ENCODE results near the gene PCDHGA4. TPM values are rescaled to one million over a fixed set of nuclear protein-coding genes. Genes with fewer than 3 reads are reported as not detected.
A peak's percentile ranks its signal among the peaks of the same experiment; 100 is the strongest.

The PCDHGA4 gene
- total and polyA plus RNA-seq, 4 donors: 0.15 to 0.92 (median 0.22) TPM

- Histone ChIP-seq H3K27ac (ENCODE audit: low read depth in 1 of 2, low read length in 2 of 2) (no peak overlapping the region), H3K9ac (ENCODE audit: low read depth in 1 of 2, low read length in 2 of 2) (no peak overlapping the region)
- 81% methylated on average over 5 of the region's 5 CpGs for WGBS
These were observed 35.1 kb upstream of the PCDHGA4 start for GRCh38 chr5:141319699-141320098.

More at GRCh38 chr5:141319699-141320098, 35.1 kb upstream of the PCDHGA4 start:
- Histone ChIP-seq H3K27me3 (ENCODE audit: control insufficient read depth in 4 of 4, insufficient read depth in 4 of 4, low read length in 3 of 4) (no peaks in the 10 kb centered on the region), H3K4me3 (ENCODE audit: low read depth in 1 of 3, low read length in 3 of 3) (peak overlapping the region; percentile 66 to 97 (median 96)), H3K9me3 (ENCODE audit: control insufficient read depth in 4 of 4, low read length in 3 of 4) (peaks cover 32 to 60% (median 40%) of the 10 kb centered on the region in 4 donors), H3K36me3 (ENCODE audit: control insufficient read depth in 4 of 4, insufficient read depth in 3 of 4, low read depth in 1 of 4, low read length in 3 of 4) (peaks cover 0 to 25% (median 21%) of the 10 kb centered on the region in 4 donors), H3K4me1 (ENCODE audit: control insufficient read depth in 4 of 4, insufficient read depth in 4 of 4, low read length in 3 of 4) (peaks cover 0 to 17% (median 4%) of the 10 kb centered on the region in 4 donors)
- TF ChIP-seq EGR1 (IDR thresholded peaks at IDR 0.05; ENCODE audit: low read depth in 2 of 2): no peak
- TF ChIP-seq MAX (IDR thresholded peaks at IDR 0.05): no peak
- TF ChIP-seq NR2F2 (IDR thresholded peaks at IDR 0.05): no peak
- TF ChIP-seq ZBTB33 (IDR thresholded peaks at IDR 0.05): no peak
- TF ChIP-seq REST (IDR thresholded peaks at IDR 0.05): no peak
- no peak for TF ChIP-seq YY1 (IDR thresholded peaks at IDR 0.05)
- no peak for TF ChIP-seq SP1 (IDR thresholded peaks at IDR 0.05)
- no peak for TF ChIP-seq TAF1 (conservative IDR thresholded peaks at IDR 0.05)
- TF ChIP-seq FOXA2 (IDR thresholded peaks at IDR 0.05): no peak
- no peak for TF ChIP-seq FOXA1 (IDR thresholded peaks at IDR 0.05)
- TF ChIP-seq RXRA (IDR thresholded peaks at IDR 0.05): no peak
- TF ChIP-seq CTCF (IDR thresholded peaks at IDR 0.05; ENCODE audit: low read depth, low read length, missing input control): no peak
- no peak for TF ChIP-seq HNF4G (IDR thresholded peaks at IDR 0.05)
- no peak for TF ChIP-seq HNF4A (conservative IDR thresholded peaks at IDR 0.05)
- TF ChIP-seq ATF3 (IDR thresholded peaks at IDR 0.05): no peak
- TF ChIP-seq JUND (IDR thresholded peaks at IDR 0.05): no peak
- no peak for TF ChIP-seq GABPA (IDR thresholded peaks at IDR 0.05 in 1 of 2, conservative IDR thresholded peaks at IDR 0.05 in 1 of 2)
- DNase-seq (ENCODE audit: low spot score): no peak

Data from liver (tissue), 9 donors.